ENCODE data around the gene ADTRP. TPM values are rescaled to one million over a fixed set of nuclear protein-coding genes. Genes with fewer than 3 reads are reported as not detected.

ADTRP gene, protein sequence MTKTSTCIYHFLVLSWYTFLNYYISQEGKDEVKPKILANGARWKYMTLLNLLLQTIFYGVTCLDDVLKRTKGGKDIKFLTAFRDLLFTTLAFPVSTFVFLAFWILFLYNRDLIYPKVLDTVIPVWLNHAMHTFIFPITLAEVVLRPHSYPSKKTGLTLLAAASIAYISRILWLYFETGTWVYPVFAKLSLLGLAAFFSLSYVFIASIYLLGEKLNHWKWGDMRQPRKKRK
- total RNA-seq = 3.4 to 4.0 TPM (median 3.8 TPM) in 3 replicates

DNA sequence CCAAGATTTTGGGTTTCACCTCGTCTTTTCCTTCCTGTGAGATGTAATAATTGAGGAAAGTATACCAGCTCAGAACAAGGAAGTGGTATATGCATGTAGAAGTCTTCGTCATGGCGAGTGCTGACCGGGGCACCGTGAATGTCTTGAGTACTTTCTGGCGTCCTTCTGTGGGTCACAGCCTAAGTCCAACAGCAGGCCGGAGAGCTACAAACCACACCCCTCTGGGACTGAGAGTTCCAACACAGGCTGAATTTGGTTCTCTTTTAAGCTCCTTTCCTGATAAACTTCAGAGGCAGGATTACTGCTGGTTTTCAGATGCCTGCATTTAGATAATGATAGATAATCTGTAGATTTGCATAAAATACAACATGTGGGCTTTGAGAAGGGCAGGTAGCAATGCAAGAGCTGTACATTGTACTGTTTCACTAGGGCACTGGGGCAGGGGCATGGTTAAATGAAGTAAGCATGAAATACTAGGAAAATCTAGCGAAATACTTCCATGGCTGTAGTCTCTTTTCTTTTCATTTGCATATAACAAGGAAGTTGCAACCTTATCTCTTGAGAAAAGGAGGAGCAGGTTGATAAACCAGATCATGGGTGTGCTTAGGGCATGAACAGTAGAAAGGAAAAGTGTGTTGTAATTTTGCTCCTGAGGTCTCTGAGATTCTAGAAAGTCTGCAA, at the start of gene ADTRP:
ADTRP (minus strand) TSS at position 156 of the 681 bp plus-strand sequence; CDS start at position 112, 44 bp downstream.
- Mint-ChIP-seq H3K9me3 (no peaks in the 10 kb centered on the region), H3K36me3 (no peaks in the 10 kb centered on the region), H3K4me3 (peak within 1 kb of the TSS; percentile 50), H3K27ac (peak within 1 kb of the TSS; percentile 73), H3K4me1 (peaks cover 23% of the 10 kb centered on the region), H3K27me3 (ENCODE audit: low read depth) (no peaks in the 10 kb centered on the region)
- DNase-seq (ENCODE audit: low spot score in 2 of 2, unreplicated experiment in 2 of 2) = no peak
- TF ChIP-seq, protein P1, sequence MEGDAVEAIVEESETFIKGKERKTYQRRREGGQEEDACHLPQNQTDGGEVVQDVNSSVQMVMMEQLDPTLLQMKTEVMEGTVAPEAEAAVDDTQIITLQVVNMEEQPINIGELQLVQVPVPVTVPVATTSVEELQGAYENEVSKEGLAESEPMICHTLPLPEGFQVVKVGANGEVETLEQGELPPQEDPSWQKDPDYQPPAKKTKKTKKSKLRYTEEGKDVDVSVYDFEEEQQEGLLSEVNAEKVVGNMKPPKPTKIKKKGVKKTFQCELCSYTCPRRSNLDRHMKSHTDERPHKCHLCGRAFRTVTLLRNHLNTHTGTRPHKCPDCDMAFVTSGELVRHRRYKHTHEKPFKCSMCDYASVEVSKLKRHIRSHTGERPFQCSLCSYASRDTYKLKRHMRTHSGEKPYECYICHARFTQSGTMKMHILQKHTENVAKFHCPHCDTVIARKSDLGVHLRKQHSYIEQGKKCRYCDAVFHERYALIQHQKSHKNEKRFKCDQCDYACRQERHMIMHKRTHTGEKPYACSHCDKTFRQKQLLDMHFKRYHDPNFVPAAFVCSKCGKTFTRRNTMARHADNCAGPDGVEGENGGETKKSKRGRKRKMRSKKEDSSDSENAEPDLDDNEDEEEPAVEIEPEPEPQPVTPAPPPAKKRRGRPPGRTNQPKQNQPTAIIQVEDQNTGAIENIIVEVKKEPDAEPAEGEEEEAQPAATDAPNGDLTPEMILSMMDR (IDR thresholded peaks at IDR 0.05; ENCODE audit: unreplicated experiment) = no peak

DNA sequence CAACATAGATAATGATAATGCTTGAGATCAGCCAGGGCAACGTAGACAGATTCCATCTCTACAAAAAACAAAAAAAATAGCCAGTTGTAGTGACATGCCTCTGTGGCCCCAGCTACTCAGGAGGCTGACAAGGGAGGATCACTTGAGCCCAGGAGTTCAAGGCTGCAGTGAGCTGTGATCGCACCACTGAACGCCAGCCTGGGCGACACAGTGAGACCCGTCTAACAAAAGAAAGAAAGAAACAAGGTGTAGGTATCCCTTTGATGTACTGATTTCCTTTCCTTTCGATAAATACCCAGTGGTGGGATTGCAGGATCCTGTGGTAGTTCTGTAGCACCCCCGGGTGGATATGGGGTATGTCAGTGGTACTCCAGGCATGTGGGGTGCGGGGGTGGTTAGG, 48.2 kb upstream of the ADTRP start:
- no peak overlapping the region for H3K27ac Mint-ChIP-seq
- TF ChIP-seq, protein P1 (IDR thresholded peaks at IDR 0.05; ENCODE audit: unreplicated experiment) = no peak
- no peak overlapping the region for H3K4me3 Mint-ChIP-seq

DNA sequence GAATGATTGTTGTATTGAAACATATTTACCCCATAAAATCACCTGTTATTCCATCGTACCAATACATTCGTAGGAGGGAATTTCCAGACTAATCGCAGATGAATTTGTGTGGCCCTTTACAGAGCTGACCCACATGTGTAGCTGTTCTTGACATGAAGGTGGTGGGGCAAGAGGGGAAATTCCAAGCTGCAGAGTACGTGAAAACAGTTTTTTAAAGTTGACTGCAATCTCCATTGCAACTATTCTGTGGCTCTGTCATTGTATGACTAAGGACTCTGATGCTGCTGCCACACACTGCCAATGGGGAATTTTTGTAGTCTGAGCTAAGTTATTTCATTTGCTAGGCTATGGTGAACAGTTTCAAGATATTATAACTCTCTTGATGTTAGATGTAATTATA, 46.4 kb upstream of the ADTRP start:
- Mint-ChIP-seq H3K27me3 (ENCODE audit: low read depth) (no peaks in the 10 kb centered on the region), H3K36me3 (no peaks in the 10 kb centered on the region), H3K9me3 (peaks cover under 1% of the 10 kb centered on the region), H3K4me1 (peaks cover 15% of the 10 kb centered on the region), H3K4me3 (no peak overlapping the region), H3K27ac (no peak overlapping the region)
- TF ChIP-seq, protein P1 (IDR thresholded peaks at IDR 0.05; ENCODE audit: unreplicated experiment) = no peak
- no peak for DNase-seq (ENCODE audit: low spot score in 2 of 2, unreplicated experiment in 2 of 2)

More for the DNA sequence above, 48.2 kb upstream of the ADTRP start:
- Mint-ChIP-seq H3K9me3 (no peaks in the 10 kb centered on the region), H3K27me3 (ENCODE audit: low read depth) (no peaks in the 10 kb centered on the region), H3K36me3 (no peaks in the 10 kb centered on the region), H3K4me1 (peaks cover 15% of the 10 kb centered on the region)
- no peak for DNase-seq (ENCODE audit: low spot score in 2 of 2, unreplicated experiment in 2 of 2)

DNA sequence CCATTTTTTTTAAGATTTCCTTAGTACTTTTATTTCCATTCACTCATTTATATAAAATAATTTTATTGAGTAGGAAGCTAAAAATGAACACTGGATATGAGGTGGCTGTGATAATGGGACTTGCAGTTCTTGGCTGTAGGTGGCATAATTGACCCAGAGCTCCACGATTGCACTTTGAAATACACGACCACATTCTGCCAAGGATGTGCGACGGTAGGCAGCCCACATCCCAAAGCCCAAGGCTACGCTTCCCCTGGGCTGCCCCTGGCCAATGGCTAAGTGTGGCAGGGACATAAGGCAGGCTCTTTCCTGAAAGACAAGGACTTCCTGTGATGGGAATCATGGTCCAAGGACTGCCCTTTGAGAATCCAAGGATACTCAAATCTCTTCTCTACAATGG, 43.7 kb upstream of the ADTRP start:
- Mint-ChIP-seq H3K4me1 (peaks cover 2% of the 10 kb centered on the region), H3K27me3 (ENCODE audit: low read depth) (no peaks in the 10 kb centered on the region), H3K36me3 (no peaks in the 10 kb centered on the region), H3K27ac (no peak overlapping the region), H3K9me3 (peaks cover 9% of the 10 kb centered on the region), H3K4me3 (no peak overlapping the region)
- TF ChIP-seq, protein P1 (IDR thresholded peaks at IDR 0.05; ENCODE audit: unreplicated experiment) = no peak
- no peak for DNase-seq (ENCODE audit: low spot score in 2 of 2, unreplicated experiment in 2 of 2)

DNA sequence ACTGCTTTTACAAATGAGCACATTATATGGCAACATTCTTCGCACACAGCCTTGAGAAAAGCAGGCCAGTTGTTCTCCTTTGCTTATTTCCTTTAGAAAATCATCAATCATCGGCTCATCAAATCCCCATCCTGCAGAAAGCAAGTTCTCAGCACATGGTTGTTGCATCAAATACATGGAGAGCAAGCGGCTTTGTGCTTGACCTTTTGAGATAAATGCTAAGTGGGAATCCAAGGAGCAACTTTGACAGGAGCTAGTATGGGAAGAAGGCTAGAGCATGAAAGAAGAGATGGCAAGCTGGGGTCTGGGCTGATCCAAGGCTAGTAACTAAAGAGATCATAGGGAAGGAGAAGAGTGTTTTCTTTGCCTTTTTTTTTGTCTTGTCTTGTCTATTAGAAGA, 43.2 kb upstream of the ADTRP start:
- peaks cover 9% of the 10 kb centered on the region for H3K9me3 Mint-ChIP-seq
- TF ChIP-seq, protein P1 (IDR thresholded peaks at IDR 0.05; ENCODE audit: unreplicated experiment) = no peak
- H3K27me3 Mint-ChIP-seq (ENCODE audit: low read depth) = no peaks in the 10 kb centered on the region
- no peak overlapping the region for H3K27ac Mint-ChIP-seq
- no peak overlapping the region for H3K4me3 Mint-ChIP-seq
- H3K4me1 Mint-ChIP-seq = peaks cover 2% of the 10 kb centered on the region
- no peak for DNase-seq (ENCODE audit: low spot score in 2 of 2, unreplicated experiment in 2 of 2)
- H3K36me3 Mint-ChIP-seq = no peaks in the 10 kb centered on the region

All from mesothelial cell of epicardium (in vitro differentiated cells).